ELF-1 (cell line): Measurements from ENCODE around the gene NLRP4.
A peak's percentile ranks its signal among the peaks of the same experiment; 100 is the strongest.

Experiments used
- DNase-seq: peaks from one replicate; pipeline ENCODE4 v3.0.0-alpha.2; 2016; ENCODE audit warnings: low read depth, low spot score

Gene NLRP4, protein sequence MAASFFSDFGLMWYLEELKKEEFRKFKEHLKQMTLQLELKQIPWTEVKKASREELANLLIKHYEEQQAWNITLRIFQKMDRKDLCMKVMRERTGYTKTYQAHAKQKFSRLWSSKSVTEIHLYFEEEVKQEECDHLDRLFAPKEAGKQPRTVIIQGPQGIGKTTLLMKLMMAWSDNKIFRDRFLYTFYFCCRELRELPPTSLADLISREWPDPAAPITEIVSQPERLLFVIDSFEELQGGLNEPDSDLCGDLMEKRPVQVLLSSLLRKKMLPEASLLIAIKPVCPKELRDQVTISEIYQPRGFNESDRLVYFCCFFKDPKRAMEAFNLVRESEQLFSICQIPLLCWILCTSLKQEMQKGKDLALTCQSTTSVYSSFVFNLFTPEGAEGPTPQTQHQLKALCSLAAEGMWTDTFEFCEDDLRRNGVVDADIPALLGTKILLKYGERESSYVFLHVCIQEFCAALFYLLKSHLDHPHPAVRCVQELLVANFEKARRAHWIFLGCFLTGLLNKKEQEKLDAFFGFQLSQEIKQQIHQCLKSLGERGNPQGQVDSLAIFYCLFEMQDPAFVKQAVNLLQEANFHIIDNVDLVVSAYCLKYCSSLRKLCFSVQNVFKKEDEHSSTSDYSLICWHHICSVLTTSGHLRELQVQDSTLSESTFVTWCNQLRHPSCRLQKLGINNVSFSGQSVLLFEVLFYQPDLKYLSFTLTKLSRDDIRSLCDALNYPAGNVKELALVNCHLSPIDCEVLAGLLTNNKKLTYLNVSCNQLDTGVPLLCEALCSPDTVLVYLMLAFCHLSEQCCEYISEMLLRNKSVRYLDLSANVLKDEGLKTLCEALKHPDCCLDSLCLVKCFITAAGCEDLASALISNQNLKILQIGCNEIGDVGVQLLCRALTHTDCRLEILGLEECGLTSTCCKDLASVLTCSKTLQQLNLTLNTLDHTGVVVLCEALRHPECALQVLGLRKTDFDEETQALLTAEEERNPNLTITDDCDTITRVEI

DNA sequence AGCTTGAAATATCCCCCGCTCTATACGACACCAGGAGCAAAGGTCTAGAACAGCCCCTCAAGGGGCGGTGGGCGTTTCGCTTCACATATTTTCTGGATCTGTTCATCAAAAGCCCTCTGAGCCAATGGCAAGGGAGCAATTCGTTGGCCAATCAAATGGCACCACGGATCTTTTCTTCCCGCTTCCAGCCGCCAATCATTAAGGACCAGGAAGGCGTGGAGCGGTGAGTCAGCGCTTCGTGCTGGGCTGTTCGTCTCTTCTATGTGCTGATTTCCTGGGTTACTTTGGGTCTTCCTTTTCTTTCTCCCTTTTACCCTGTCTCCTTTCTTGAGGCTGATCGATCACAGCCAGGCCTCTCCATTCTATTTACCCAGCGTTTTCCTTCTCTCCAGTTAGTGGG is at the start of gene NLRP4:
TSS of gene NLRP4 (plus strand) at position 201 of the 400 bp plus-strand sequence. CDS start 15,541 bp downstream, outside the sequence.
- DNase-seq, result peak; percentile 1

DNA sequence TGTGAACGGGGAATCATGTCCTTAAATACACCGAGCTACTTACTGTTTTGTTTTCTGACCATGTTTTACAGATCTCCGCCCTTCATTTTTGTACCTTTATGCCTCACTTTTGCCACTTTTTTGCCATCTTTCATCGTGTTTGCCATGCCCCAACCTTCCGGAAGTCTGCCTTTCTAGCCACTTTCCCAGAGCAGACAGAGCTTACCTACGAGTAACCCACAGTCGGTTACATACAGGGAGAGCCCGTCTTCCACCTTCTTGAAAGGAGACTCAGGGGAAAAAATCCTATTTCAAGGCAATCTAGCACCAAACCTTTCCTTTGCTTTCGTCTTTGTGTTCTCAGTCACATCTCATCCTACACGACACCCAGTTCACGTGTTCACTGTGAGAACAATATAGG is 41.3 kb upstream of the NLRP4 start:
- DNase-seq, result no peak

DNA sequence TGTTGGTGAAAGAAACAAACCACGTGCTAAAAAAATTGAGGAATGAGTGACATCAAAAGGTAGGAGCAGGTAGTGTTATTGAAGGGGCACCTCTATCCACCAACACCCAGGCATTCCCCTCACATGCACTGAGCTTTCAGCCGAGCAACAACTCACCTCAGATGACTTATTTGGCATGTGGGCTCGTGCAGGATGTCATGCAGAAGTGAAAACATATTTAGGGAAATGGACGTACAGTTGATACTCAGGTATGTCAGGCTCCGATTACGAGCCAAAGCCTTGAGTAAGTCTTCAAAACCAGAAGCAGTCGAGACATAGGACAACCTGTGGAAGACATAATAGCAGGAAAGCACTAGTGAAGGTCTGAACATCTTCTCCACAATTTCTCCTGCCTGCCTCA is 34.9 kb upstream of the NLRP4 start:
- no peak for DNase-seq

DNA sequence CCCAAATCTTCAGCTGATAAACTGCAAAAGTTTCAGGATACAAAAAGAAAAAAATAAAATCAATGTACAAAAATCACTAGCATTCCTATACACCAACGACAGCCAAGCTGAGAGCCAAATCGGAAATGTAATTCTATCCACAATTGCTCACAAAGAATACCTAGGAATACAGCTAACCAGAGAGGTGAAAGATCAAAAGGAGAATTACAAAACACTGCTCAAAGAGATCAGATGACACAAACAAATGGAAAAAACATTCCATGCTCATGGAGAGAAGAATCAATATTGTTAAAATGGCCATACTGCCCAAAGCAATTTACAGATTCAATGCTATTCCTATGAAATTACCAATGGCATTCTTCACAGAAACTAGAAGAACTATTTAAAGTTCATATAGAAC is 34.1 kb upstream of the NLRP4 start:
- no peak for DNase-seq

DNA sequence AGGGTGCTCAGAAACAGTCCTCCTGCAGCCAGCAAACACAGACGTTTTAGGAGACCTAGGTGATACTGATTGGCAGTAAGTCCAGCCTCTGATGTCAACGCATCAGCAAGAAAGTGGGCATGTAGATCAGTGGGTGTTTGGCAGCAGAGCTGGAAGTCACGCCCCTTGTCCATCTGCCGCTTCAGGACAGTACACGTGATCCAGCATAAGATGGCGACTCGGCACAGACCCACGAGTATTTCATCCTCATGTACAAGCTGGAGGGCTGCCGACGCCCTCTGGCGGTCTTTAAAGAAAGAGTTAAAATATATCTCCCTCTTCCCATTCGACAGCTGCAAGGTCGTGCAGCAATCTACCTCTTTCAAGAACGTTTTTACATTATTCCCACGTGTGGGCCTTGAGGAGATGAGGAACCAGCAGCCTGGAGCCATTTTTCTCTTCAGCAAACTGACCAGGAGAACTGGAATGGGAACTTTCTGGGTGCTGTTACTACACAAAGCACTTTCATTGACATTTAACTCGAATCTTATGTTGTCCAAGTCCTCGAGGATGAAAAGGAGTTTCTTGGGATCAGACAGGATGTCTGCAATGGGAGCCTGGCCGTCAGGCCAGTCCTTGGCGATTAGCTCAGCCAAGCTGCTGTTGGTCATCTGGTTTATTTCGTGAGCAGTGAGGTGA is 26.8 kb upstream of the NLRP4 start:
- DNase-seq, result peak; percentile 79

DNA sequence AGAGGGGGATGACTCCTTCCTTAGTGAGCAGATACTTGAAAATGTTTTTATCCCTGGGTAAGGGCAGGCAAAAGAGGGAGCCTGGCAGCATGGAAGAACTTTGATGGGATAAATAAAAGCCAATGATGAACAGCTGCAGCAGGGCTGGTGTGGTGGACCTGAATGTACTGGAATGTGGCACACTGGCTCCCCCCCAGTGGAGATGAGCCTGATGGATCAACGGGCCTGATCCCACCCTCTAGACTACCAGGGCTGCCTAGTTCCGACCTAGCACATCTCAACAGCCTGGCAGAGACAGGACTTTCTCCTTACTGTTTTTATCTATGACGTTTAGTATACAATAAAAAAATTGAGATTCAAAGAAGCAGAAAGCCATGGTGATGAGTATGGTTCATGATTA is 25.0 kb upstream of the NLRP4 start:
- DNase-seq, result no peak

DNA sequence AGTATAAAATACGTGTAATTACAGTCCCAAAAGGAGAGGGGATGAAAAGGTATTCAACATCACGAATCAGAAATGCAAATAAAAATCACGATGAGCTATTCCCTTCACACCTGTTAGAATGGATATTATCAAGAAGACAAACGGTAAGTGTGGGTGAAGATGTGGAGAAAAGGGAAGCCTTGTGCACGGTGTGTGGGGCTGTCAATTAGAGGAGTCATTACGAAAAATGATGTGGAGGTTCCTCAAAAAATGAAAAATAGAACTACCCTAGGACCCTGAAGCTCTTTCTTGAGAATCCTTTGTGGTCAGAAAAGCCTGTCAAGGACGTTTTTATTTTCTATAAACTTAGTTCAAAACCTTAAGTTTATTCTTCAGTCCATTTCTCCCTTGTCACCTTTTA is 23.9 kb upstream of the NLRP4 start:
- no peak for DNase-seq

DNA sequence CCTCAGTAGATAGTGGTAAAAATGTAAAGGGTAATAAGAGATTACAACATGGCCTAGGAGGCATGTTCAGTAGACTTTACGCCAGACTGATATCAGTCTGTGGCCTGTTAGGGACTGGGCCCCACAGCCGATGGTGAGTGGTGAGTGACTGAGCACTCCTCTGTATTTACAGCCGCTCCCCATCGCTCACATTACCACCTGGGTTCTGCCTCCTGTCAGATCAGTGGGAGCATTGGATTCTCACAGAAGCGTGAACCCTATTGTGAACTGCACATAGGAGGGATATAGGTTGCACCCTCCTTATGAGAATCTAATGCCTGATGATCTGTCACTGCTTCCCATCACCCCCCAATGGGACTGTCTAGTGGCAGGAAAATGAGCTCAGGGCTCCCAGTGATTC is 22.4 kb upstream of the NLRP4 start:
- DNase-seq, result no peak

DNA sequence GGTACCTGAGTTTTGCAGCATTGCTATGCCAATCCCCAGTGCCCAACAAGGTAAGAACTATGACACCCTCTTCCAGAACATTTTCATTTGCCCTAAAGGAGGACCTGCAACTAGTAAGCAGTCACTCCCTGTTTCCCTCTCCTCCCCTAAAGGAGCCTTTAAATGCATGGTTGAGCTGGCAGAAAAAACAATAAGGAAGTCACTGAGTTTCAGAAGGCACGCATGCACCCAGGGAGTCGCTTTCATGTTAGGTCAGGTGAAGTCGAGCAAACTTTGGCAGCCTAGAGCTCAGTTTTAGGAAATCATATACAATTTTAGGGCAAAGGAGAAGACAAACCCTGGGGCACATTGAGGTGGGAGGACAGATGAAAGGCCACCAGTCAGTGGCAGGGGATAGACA is 16.3 kb upstream of the NLRP4 start:
- no peak for DNase-seq

DNA sequence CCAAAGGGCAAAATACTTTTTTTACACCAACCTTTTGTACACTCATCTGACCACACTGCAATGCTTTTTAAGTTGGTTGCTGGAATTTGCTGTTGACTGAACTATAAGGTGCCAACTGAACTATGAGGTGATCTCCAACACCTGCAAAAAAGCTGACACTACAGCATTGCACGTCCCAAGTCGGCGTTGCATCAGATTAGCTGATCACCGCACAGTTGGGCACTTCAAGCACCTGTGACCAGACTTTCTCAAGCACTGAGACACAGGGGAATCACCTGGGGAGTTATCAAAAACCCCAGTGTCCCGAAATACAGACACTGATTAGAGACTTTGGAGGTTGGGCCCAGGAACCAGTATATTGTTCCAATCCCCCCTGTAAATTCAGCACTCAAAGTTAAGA is 5.7 kb upstream of the NLRP4 start:
- no peak for DNase-seq

DNA sequence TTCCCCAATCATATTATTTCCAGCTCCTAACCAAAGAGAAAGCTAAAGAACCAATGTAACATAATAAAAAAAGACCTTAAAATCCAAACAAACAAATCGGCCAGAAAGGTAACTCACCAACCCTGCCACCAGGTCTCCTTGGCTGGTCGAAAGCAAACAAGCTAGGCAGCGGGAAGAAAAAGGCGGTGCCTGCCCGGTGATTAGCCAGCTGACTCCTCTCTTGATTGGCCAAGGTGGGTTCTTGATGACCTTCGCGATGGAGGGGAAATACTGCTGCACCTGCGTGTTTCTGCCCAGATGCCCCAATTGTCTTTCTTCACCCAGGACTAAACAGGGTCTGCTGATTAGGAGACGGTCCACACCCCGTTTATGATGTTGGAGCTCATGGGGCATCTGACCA is 4.5 kb upstream of the NLRP4 start, which contains the start of gene NLRP11:
TSS of gene NLRP11 (minus strand) at position 154 of the 400 bp plus-strand sequence. CDS start 13,825 bp downstream, outside the sequence.
- no peak for DNase-seq

DNA sequence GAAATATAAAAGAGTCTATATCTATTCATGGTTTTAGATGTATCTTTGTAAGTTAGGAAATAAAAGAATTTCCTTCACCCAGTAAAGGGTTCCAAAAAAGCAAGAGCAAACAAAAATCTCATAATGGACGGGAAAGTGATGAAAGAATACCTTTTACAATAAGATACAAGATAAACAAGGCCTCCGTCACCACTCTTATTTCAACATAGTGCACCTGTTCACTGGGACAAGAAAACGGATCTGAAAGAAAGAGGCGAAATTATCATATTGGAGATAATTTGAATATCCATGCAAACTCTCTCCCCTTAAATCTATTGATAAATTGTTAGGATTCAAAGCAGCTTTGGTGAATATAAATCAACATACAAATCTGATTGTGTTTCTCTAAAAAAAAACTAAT is 3.7 kb upstream of the NLRP4 start:
- no peak for DNase-seq

DNA sequence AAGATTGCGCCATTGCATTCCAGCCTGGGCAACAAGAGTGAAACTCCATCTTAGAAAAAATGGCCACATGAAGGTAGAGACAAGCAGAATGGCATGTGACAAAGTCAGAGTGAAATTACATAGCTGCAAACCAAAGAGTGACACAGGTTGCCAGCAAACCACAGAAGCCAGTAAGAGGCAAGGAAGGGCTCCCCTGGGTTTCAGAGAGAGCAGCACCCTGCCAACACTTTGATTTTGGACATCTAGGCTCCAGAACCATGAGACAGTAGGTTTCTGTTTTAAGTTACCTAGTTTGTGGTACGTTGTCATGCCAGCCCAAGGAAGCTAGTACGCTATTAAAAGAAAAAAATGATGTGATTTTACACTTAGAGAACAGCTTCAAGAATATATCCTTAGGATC is 1.9 kb downstream of the NLRP4 start:
- no peak for DNase-seq

DNA sequence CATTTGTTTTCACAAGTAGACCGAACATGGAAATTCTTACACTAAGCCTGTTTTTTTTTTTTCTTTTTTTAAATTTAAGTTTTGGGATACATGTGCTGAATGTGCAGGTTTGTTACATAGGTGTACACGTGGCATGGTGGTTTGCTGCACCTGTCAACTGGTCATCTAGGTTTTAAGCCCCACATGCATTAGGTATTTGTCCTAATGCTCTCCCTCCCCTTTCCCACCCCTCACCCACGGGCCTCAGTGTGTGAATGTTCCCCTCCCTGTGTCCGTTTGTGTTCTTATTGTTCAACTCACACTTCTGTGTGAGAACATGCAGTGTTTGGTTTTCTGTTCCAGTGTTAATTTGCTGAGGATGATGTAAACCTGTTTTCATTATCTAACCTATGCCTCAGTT is 2.6 kb downstream of the NLRP4 start:
- no peak for DNase-seq

DNA sequence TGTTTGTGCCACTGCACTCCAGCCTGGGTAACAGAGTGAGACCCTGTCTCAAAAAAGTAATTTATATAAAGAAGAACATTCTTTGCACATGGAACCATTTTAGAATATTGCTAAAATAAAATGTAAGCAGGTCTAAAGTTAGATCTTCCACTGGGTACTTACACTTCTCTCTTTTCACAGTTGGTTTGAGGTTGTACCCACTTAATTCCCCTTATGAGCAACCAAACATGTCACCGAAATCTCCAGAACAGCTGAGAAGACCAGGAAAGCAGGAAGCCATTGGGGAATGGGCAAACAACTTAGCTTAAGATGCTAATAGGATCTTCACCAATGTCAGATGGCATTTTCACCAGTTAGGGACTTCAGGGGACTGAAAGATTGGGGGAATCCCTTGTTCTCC is 18.8 kb downstream of the NLRP4 start:
- no peak for DNase-seq

DNA sequence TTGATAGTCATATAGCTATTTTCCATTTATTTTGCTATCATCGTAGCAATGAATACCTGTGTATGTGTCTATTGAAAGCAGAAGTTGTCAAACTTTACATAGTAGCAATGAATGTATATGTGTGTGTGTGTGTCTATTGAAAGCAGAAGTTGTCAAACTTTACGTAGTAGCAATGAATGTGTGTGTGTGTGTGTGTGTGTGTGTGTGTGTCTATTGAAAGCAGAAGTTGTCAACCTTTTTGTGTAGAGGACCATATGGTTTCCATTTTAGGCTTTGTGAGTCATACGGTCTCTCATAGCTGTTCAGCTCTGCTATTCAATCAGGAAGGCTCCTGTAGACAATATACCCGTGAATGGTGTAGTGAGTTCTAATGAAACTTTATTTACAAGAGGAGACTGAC is 20.8 kb downstream of the NLRP4 start:
- no peak for DNase-seq

DNA sequence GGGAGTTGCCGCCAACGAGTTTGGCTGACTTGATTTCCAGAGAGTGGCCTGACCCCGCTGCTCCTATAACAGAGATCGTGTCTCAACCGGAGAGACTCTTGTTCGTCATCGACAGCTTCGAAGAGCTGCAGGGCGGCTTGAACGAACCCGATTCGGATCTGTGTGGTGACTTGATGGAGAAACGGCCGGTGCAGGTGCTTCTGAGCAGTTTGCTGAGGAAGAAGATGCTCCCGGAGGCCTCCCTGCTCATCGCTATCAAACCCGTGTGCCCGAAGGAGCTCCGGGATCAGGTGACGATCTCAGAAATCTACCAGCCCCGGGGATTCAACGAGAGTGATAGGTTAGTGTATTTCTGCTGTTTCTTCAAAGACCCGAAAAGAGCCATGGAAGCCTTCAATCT is 21.6 kb downstream of the NLRP4 start:
- DNase-seq, result no peak

DNA sequence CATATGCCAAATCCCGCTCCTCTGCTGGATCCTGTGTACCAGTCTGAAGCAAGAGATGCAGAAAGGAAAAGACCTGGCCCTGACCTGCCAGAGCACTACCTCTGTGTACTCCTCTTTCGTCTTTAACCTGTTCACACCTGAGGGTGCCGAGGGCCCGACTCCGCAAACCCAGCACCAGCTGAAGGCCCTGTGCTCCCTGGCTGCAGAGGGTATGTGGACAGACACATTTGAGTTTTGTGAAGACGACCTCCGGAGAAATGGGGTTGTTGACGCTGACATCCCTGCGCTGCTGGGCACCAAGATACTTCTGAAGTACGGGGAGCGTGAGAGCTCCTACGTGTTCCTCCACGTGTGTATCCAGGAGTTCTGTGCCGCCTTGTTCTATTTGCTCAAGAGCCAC is 22.1 kb downstream of the NLRP4 start:
- DNase-seq, result no peak

DNA sequence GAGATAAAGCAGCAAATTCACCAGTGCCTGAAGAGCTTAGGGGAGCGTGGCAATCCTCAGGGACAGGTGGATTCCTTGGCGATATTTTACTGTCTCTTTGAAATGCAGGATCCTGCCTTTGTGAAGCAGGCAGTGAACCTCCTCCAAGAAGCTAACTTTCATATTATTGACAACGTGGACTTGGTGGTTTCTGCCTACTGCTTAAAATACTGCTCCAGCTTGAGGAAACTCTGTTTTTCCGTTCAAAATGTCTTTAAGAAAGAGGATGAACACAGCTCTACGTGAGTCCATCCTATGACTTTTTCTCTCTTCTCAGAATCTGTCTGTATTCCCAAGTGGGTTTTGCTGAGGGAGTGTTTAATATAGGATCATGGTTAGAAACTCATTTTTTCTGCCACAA is 22.6 kb downstream of the NLRP4 start:
- DNase-seq, result no peak

DNA sequence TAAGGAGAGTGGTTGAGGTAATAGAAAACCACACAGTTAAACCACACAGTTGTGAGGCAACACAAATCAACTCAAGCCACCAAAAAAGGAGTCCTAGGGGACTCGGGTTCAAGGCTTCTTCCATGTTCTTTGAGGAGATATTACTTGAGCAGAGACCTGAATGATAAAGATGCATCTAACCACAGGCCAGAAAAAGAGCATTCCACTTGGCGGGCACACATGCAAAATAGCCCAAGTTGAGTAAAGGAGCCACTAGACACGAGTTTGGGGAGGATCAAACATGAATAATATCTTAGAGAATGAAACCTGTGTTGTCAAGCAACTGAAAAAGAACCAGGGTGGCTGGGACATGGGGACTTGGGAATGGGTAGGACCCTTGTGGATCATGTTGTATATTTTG is 30.2 kb downstream of the NLRP4 start:
- DNase-seq, result no peak

DNA sequence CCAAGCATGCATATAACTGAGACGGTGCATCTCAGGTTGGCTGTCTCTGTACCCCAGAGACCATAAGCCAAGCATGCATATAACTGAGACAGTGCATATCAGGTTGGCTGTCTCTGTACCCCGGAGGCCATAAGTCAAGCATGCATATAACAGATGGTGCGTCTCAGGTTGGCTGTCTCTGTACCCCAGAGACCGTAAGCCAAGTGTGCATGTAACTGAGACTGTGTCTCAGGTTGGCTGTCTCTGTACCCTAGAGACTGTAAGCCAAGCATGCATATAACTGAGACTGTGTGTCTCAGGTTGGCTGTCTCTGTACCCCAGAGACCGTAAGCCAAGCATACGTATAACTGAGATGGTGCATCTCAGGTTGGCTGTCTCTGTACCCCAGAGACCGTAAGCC is 30.8 kb downstream of the NLRP4 start:
- no peak for DNase-seq

DNA sequence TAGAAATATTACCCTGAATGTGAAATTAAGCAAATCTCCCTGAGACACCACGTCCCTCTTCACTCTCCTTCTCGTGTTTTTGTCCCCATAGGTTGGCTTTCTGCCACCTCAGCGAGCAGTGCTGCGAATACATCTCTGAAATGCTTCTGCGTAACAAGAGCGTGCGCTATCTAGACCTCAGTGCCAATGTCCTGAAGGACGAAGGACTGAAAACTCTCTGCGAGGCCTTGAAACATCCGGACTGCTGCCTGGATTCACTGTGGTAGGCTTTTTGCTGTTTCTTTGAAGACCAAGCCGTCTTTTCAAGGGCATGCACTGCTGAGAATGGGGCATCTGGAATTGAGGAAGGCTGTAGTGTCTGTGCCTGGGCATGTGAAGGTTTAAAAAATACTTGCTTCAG is 34.4 kb downstream of the NLRP4 start:
- DNase-seq, result no peak
